Measurements from ENCODE around the gene CCNK.

CCNK gene

GRCh38 chr14:99484106-99484505, 2.9 kb downstream of the CCNK start:
- H3K9me2 ChIP-seq (ENCODE audit: low read depth, low read length): no peaks in the 10 kb centered on the region
- H3K4me3 ChIP-seq (ENCODE audit: low read depth, low read length, poor library complexity, severe bottlenecking): no peak overlapping the region
- H3K9me3 ChIP-seq (ENCODE audit: low read length): no peaks in the 10 kb centered on the region
- no peaks in the 10 kb centered on the region for H3K27me3 ChIP-seq (ENCODE audit: insufficient read depth, low read length)
- no peaks in the 10 kb centered on the region for H3F3A ChIP-seq (ENCODE audit: insufficient read depth, low read length)
- no peaks in the 10 kb centered on the region; the same call in 1 of the 2 replicates for H4K20me1 ChIP-seq (ENCODE audit: insufficient read depth, low read length)
- H3K4me2 ChIP-seq (ENCODE audit: low read length): no peak overlapping the region
- peaks cover 84% of the 10 kb centered on the region for H3K79me2 ChIP-seq (ENCODE audit: insufficient read depth, low read length)
- no peak for TF ChIP-seq CTCF (IDR thresholded peaks at IDR 0.05; ENCODE audit: low read length)
- TF ChIP-seq EZH2 (IDR thresholded peaks at IDR 0.05; ENCODE audit: borderline replicate concordance, low read length): no peak
- H3K4me1 ChIP-seq (ENCODE audit: insufficient read depth, low read length, severe bottlenecking): peaks cover 26% of the 10 kb centered on the region
- no peaks in the 10 kb centered on the region for H3K36me3 ChIP-seq (ENCODE audit: insufficient read depth, low read length)
- no peak overlapping the region for H3K9ac ChIP-seq (ENCODE audit: low read length)
- no peak overlapping the region for H3K27ac ChIP-seq (ENCODE audit: low read depth, low read length, poor library complexity, severe bottlenecking)
- H2AFZ ChIP-seq (ENCODE audit: low read length): no peak overlapping the region

GRCh38 chr14:99497341-99497740, 16.1 kb downstream of the CCNK start:
- Histone ChIP-seq H3K4me3 (ENCODE audit: low read depth, low read length, poor library complexity, severe bottlenecking) (no peak overlapping the region), H3K4me2 (ENCODE audit: low read length) (no peak overlapping the region), H3K9me2 (ENCODE audit: low read depth, low read length) (no peaks in the 10 kb centered on the region), H3K4me1 (ENCODE audit: insufficient read depth, low read length, severe bottlenecking) (no peaks in the 10 kb centered on the region), H4K20me1 (ENCODE audit: insufficient read depth, low read length) (no peaks in the 10 kb centered on the region), H3K36me3 (ENCODE audit: insufficient read depth, low read length) (peaks cover 86% of the 10 kb centered on the region), H2AFZ (ENCODE audit: low read length) (no peak overlapping the region), H3K79me2 (ENCODE audit: insufficient read depth, low read length) (no peaks in the 10 kb centered on the region), H3K27ac (ENCODE audit: low read depth, low read length, poor library complexity, severe bottlenecking) (no peak overlapping the region), H3F3A (ENCODE audit: insufficient read depth, low read length) (no peaks in the 10 kb centered on the region), H3K27me3 (ENCODE audit: insufficient read depth, low read length) (no peaks in the 10 kb centered on the region), H3K9ac (ENCODE audit: low read length) (no peak overlapping the region), H3K9me3 (ENCODE audit: low read length) (no peaks in the 10 kb centered on the region)
- TF ChIP-seq CTCF (IDR thresholded peaks at IDR 0.05; ENCODE audit: low read length) (no peak), EZH2 (IDR thresholded peaks at IDR 0.05; ENCODE audit: borderline replicate concordance, low read length) (no peak)

- peaks cover 86% of the 10 kb centered on the region for H3K36me3 ChIP-seq (ENCODE audit: insufficient read depth, low read length)
- no peaks in the 10 kb centered on the region for H3K9me2 ChIP-seq (ENCODE audit: low read depth, low read length)
- no peaks in the 10 kb centered on the region for H3K79me2 ChIP-seq (ENCODE audit: insufficient read depth, low read length)
- H3K27ac ChIP-seq (ENCODE audit: low read depth, low read length, poor library complexity, severe bottlenecking): no peak overlapping the region
- no peak overlapping the region for H2AFZ ChIP-seq (ENCODE audit: low read length)
- H3F3A ChIP-seq (ENCODE audit: insufficient read depth, low read length): no peaks in the 10 kb centered on the region
- H3K4me3 ChIP-seq (ENCODE audit: low read depth, low read length, poor library complexity, severe bottlenecking): no peak overlapping the region
- no peaks in the 10 kb centered on the region for H4K20me1 ChIP-seq (ENCODE audit: insufficient read depth, low read length)
- H3K9ac ChIP-seq (ENCODE audit: low read length): no peak overlapping the region
- H3K4me2 ChIP-seq (ENCODE audit: low read length): no peak overlapping the region
- TF ChIP-seq CTCF (IDR thresholded peaks at IDR 0.05; ENCODE audit: low read length): no peak
- no peak for TF ChIP-seq EZH2 (IDR thresholded peaks at IDR 0.05; ENCODE audit: borderline replicate concordance, low read length)
- H3K4me1 ChIP-seq (ENCODE audit: insufficient read depth, low read length, severe bottlenecking): no peaks in the 10 kb centered on the region
- no peaks in the 10 kb centered on the region for H3K9me3 ChIP-seq (ENCODE audit: low read length)
- H3K27me3 ChIP-seq (ENCODE audit: insufficient read depth, low read length): no peaks in the 10 kb centered on the region
These were observed 16.7 kb downstream of the CCNK start for GRCh38 chr14:99497894-99498293.
